GM18909 (cell line): ENCODE measurements around the gene MARS1.
A peak's percentile ranks its signal among the peaks of the same experiment; 100 is the strongest.
"Not testable (repeated sequence)": the region's sequence is repeated elsewhere in the genome, so short reads cannot be mapped to it uniquely, and the experiment has no call there.

Experiments used
- ATAC-seq: cut with Tn5 transposase; IDR thresholded peaks from one replicate; pipeline ENCODE4 v1.9.1; 2021; ENCODE audit warnings: mild to moderate bottlenecking; ENCODE audit not compliant: unreplicated experiment, poor library complexity

Gene MARS1

GRCh38 chr12:57487597-57488401 is at the start of gene MARS1:
MARS1 (plus strand) TSS chr12:57488068; CDS start chr12:57488091, 23 bp downstream.
- ATAC-seq = peak; percentile 97

GRCh38 chr12:57438400-57438799 is 49.5 kb upstream of the MARS1 start:
- ATAC-seq = no peak

GRCh38 chr12:57439762-57440266 is 48.1 kb upstream of the MARS1 start:
- no peak for ATAC-seq

- ATAC-seq = not testable (repeated sequence)
Observed at GRCh38 chr12:57441393-57441792, 46.5 kb upstream of the MARS1 start.

- no peak for ATAC-seq
Observed at GRCh38 chr12:57441846-57442427, 45.9 kb upstream of the MARS1 start.

GRCh38 chr12:57444337-57444736 is 43.5 kb upstream of the MARS1 start:
- ATAC-seq = not testable (repeated sequence)

GRCh38 chr12:57444744-57445143 is 43.1 kb upstream of the MARS1 start:
- ATAC-seq = no peak

- no peak for ATAC-seq
Observed at GRCh38 chr12:57446292-57446960, 41.4 kb upstream of the MARS1 start.

GRCh38 chr12:57448669-57449068 is 39.2 kb upstream of the MARS1 start:
- no peak for ATAC-seq

GRCh38 chr12:57449375-57449774 is 38.5 kb upstream of the MARS1 start:
- no peak for ATAC-seq

GRCh38 chr12:57450057-57450456 is 37.8 kb upstream of the MARS1 start:
- no peak for ATAC-seq

GRCh38 chr12:57451233-57451778 is 36.6 kb upstream of the MARS1 start:
- ATAC-seq = no peak

GRCh38 chr12:57452181-57452936 is 35.5 kb upstream of the MARS1 start:
- ATAC-seq = no peak

GRCh38 chr12:57452937-57453509 is 34.8 kb upstream of the MARS1 start:
- no peak for ATAC-seq

- ATAC-seq = no peak
Observed at GRCh38 chr12:57454213-57454565, 33.7 kb upstream of the MARS1 start.

- no peak for ATAC-seq
Observed at GRCh38 chr12:57454566-57455373, 33.1 kb upstream of the MARS1 start, which contains the start of gene INHBE. INHBE (plus strand) TSS chr12:57455307; CDS start chr12:57455537, 230 bp downstream.

GRCh38 chr12:57455374-57456144 is 32.3 kb upstream of the MARS1 start:
- ATAC-seq = no peak

- ATAC-seq = peak; percentile 37
Observed at GRCh38 chr12:57456145-57456700, 31.6 kb upstream of the MARS1 start.
